ENCODE measurements around the gene TTC12. TPM values are rescaled to one million over a fixed set of nuclear protein-coding genes. Genes with fewer than 3 reads are reported as not detected.

The TTC12 gene, protein sequence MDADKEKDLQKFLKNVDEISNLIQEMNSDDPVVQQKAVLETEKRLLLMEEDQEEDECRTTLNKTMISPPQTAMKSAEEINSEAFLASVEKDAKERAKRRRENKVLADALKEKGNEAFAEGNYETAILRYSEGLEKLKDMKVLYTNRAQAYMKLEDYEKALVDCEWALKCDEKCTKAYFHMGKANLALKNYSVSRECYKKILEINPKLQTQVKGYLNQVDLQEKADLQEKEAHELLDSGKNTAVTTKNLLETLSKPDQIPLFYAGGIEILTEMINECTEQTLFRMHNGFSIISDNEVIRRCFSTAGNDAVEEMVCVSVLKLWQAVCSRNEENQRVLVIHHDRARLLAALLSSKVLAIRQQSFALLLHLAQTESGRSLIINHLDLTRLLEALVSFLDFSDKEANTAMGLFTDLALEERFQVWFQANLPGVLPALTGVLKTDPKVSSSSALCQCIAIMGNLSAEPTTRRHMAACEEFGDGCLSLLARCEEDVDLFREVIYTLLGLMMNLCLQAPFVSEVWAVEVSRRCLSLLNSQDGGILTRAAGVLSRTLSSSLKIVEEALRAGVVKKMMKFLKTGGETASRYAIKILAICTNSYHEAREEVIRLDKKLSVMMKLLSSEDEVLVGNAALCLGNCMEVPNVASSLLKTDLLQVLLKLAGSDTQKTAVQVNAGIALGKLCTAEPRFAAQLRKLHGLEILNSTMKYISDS
- 4.5 to 8.5 TPM (median 4.9 TPM) in 5 replicates for total RNA-seq (2022; extraction: Qiagen RNA extraction)

DNA sequence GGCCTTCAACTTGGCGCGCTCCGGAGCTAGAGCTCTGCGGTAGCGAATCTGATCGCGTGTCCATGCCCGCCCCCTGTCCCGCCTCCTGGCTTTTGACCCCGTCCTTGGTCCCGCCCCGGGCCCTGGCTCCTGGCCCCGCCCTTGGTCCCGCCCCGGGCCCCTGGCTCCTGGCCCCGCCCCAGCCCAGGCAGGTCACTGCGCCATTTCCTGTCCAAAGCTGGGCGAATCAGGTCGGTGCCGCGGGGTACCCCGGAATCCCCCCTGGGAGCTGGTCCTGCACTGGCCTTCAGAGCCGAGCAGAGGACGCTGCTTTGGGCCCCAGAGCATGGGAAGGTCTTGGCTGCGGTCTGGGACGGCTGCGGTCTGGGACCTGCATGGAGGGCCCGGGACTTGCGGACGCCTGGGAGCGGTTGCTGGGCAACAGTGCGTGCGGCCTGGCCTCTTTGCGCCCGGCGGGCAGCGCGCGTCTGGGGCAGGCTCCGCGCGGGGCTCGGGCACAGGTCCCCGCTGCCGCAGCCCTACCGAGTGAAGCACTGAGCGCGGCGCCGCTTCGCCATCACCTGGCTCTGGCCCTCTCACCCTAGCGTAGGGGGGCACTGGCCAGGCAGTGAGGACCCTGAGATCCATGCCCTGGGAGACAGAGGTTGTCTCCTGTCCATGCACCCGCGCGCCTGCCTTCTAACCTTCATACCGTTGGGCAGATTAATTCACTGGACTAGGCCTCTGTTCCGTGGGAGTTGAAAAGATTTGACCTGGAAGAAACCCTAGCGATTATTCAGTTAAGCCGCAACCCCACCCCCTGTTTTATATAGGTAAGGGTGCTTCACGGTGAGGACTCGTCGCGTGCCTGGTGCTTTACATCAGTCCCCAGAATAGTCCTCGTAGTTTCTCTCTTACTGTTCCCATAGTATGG is at the start of gene TTC12:
TSS of gene TTC12 (plus strand) at position 195 of the 913 bp plus-strand sequence. CDS start 1,675 bp downstream, outside the sequence.

GRCh38 chr11:113387605-113388211 is 73.3 kb downstream of the TTC12 start, which contains the start of gene ANKK1:
Gene ANKK1 (plus strand): TSS chr11:113387779. CDS start chr11:113387885, 106 bp downstream.

Other genes with a start within 250 kb of the TTC12 start
- 0.03 to 0.11 TPM (median 0.05 TPM) in 3 of 5 replicates, not detected in the others for gene ANKK1, start 73.2 kb downstream of the TTC12 start, total RNA-seq (2022; extraction: Qiagen RNA extraction)
- 0.15 TPM in 1 of 5 replicates, not detected in the others for gene DRD2, start 160.8 kb downstream of the TTC12 start, total RNA-seq (2022; extraction: Qiagen RNA extraction)

Measured in A549 treated with Hydrocortisone at 1 μM for 4 hours (cell line).